GM12878 (cell line): Measurements from ENCODE around the gene CASP10.

Experiments used
- CTCF ChIP-seq, 3 experiments: IDR thresholded peaks in 2 of 3; conservative IDR thresholded peaks in 1 of 3; 2 replicates each; pipeline ENCODE4 v1.5.1; 2011; ENCODE audit warnings: low read depth in 3 of 3, low read length in 3 of 3, mild to moderate bottlenecking in 3 of 3, control low read depth in 2 of 3, moderate library complexity in 2 of 3, inconsistent platforms in 1 of 3, mixed read lengths in 1 of 3; ENCODE audit not compliant: control insufficient read depth in 2 of 3, insufficient read depth in 1 of 3; ENCODE audit errors: extremely low read depth in 1 of 3
- EGR1 ChIP-seq, 2 experiments: IDR thresholded peaks; 1 replicate in 1 of 2; 2 replicates in 1 of 2; pipeline ENCODE4 v1.6.1; 2011 to 2012; ENCODE audit warnings: low read depth in 2 of 2, low read length in 2 of 2, borderline replicate concordance in 1 of 2, mild to moderate bottlenecking in 1 of 2, moderate library complexity in 1 of 2
- HDGF ChIP-seq: fragments of 450-650 bp; IDR thresholded peaks from 2 replicates; pipeline ENCODE4 v1.6.1; 2016; ENCODE audit warnings: antibody characterized with exemption
- MTA3 ChIP-seq: IDR thresholded peaks from 2 replicates; pipeline ENCODE4 v1.6.1; 2012; ENCODE audit warnings: low read length, inconsistent platforms, borderline replicate concordance
- NFYB ChIP-seq: IDR thresholded peaks from 2 replicates; pipeline ENCODE4 v1.6.1; 2011; ENCODE audit warnings: low read depth, mild to moderate bottlenecking, low read length, improper control_type of control experiment, moderate library complexity; ENCODE audit not compliant: insufficient read depth
- NKRF ChIP-seq: fragments of 450-650 bp; conservative IDR thresholded peaks from 2 replicates; pipeline ENCODE4 v1.6.1; 2017; ENCODE audit warnings: mild to moderate bottlenecking, moderate library complexity
- RAD21 ChIP-seq: IDR thresholded peaks from 2 replicates; pipeline ENCODE4 v1.6.1; 2011; ENCODE audit warnings: mild to moderate bottlenecking, low read depth, low read length, moderate library complexity; ENCODE audit not compliant: insufficient read depth
- RBBP5 ChIP-seq: fragments of 200-600 bp; sonication (generic); conservative IDR thresholded peaks from 2 replicates; pipeline ENCODE4 v1.6.1; 2016
- SIN3A ChIP-seq: IDR thresholded peaks from 2 replicates; pipeline ENCODE4 v1.6.1; 2012; ENCODE audit warnings: low read depth, low read length, improper control_type of control experiment

GRCh38 chr2:201203916-201204654 is 21.1 kb downstream of the CASP10 start:
- TF ChIP-seq NKRF (no peak), EGR1 (IDR thresholded peaks at IDR 0.05; ENCODE audit: borderline replicate concordance in 1 of 2, low read depth in 2 of 2, low read length in 2 of 2) (no peak), CTCF (IDR thresholded peaks at IDR 0.05 in 2 of 3, conservative IDR thresholded peaks at IDR 0.05 in 1 of 3; ENCODE audit: control insufficient read depth in 2 of 3, extremely low read depth in 1 of 3, insufficient read depth in 1 of 3, low read depth in 3 of 3, low read length in 3 of 3) (no peak), RBBP5 (no peak), NFYB (no peak), HDGF (no peak), SIN3A (no peak), RAD21 (no peak), MTA3 (no peak)
